Activated CD4-positive, CD25-positive, alpha-beta regulatory T cell treated with anti-CD3 and anti-CD28 coated beads, Interleukin-2, amount 50 U/mL, for 16 hours (primary cell): Measurements from ENCODE around the gene HPD.
A peak's percentile ranks its signal among the peaks of the same experiment; 100 is the strongest.
"Not testable (repeated sequence)": the region's sequence is repeated elsewhere in the genome, so short reads cannot be mapped to it uniquely, and the experiment has no call there.

Experiments
- DNase-seq: peaks from one replicate; pipeline ENCODE4 v3.0.0-alpha.2; 2020; ENCODE audit warnings: low read depth, low spot score

The HPD gene

DNA sequence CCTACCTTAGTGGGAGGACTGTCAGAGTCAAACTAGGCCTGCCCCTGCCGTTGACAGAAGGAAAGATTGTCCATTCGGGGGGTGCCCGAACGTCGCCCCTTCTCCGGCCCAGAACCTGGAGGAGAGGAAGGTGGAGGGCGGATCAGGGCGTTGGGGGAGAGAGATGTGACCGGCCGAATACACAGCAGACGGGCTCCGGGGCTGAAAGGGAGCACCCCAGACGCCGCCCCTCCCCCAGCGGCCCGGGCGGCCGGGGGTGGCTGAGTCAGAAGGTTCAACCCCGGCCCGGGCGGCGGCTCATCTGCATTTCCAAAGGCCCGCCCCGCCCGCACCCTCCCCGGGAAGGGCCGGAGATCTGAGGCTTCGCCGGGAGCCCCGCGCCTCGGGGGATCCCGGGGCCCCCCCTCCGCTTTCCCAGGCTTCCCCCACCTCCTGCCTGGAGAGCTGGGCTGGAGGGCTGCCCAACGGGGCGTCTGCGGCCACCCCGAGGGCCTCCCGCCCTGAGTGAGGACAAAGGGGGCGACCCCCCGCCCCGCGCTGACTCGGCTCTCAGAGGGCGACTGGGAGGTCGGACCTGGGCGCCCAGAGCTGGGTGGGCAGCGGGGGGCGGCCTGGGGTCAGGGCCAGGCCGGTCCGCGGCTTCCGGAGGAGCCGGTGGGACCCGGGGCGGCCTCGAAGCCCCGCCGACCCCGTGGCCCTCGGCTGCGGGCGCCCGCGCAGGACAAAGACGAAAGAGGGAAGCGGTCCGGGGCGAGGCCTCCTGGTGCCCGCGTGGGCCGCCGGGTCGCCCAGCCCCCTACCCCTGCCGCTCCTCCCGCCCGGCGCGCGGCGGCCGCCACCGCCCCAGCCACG lies 58.6 kb downstream of the HPD start:
- DNase-seq: peak; percentile 52

DNA sequence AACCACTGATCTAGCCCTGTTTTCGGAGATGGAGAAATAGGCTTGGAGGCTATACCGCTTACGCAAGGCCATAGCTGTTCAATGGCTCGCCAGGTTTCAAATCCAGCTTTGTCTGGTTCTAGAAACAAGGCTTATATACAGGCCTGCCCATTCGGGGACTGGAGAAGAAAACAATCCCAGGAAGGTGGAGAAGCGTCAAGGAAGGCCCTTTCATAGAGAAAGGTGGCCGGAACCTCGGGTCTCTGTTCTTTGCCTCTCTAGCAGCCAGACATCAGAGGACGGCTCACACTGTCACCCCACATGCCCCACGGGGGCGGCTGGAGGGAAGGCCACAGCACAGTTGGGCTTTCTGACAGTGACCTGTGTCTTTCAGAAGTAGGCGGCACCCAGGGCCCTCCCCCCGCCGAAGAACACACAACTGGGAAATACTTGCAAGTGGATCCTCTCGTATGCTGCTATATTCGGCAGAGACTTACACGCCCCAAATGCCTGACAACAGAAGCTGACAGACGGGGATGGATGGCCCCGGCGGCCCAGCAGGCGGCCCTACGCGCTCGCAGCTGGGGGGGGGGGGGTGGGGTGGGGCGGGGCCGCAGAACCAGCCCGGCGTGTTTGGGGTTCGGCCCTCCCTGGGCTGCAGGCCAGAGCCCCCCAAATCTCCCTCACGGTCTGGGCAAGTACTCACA lies 59.4 kb downstream of the HPD start:
- no peak for DNase-seq

- DNase-seq: no peak
Observed at GRCh38 chr12:121798787-121799155, 59.9 kb downstream of the HPD start.

DNA sequence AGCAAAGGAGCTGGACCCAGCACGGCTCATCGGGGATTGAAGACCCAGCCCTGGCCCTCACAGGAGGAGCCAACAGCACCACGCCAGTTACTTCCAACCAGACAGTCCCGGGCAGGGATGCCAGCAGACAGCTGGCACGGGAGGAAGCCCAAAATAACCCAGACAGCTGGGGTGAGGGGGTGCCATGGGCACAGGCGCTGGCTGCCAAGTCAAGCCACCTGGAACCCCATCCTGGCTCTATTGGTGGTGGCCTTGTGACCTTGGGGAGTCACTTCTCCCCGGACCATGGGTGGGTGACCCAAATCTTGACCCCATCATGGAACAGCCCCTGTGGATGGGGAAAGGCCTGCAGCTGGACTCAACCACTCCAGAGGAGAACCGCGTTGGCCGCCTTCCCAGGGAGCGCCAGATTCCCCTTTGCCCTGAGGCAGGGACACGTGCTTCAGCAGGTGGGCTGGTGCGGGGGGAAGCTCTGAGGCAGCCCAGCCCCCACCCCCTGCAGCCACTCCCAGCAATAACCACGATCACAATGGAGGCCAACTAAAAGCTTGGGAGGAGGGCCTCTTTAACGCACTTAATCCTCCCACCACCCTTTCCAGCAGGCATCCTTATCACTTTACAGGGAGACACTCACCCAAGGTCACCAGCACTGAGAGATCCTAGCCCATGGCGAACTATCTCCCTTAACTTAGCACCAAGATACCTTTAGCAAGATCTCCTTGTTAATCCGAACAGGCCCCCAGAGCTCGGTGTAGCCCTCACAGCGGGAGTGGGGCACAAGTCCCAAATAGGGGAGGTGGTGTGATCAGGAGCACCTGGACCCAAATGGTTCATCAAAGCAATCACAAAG lies 60.5 kb downstream of the HPD start:
- DNase-seq: no peak

GRCh38 chr12:121796855-121797751 lies 61.6 kb downstream of the HPD start:
- no peak for DNase-seq

DNA sequence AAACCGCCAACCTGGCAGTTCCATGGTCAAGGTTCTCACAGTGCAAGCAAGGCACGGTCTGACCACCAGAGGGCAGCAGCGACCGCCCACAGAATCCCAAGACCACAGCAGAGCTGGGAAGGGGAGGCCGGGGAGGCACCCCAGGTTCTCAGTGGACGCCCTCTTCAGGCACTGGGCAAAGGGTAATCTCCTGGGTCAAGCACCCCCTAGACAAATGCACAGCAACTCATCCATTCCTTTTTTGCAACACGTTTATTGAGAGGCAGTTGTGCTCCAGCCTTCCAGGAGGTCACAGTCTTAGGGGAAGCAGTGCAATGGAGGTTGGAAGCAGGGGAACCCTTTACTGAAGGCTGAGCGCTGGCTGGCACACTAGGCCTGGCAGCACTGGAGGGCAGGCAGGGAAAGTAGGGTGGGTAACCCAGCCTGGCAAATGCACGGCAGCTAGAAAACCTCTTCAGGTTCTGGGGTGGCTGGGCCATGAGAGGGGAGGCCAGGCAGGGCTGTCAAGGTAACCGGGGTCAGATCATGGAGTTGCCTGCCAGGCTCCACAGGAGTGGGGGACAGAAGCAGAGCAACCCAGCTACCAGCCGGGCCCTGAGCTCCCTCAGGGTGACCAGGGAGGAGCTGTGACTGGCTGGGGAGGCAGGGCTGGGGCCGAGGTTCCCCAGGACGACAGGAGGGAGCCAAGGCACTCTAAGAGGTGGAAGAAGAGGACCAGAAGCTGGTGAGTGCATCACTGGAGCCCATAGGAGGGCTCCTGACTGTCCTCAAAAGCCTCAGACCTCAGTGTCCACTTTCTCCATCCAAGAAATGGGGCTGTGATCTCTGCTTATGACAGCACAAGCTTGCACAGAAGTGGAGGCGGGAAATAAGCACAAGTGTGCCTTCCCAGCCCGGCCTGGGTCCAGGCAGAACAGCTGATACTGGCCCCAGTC lies 63.4 kb downstream of the HPD start:
- peak; percentile 76 for DNase-seq

DNA sequence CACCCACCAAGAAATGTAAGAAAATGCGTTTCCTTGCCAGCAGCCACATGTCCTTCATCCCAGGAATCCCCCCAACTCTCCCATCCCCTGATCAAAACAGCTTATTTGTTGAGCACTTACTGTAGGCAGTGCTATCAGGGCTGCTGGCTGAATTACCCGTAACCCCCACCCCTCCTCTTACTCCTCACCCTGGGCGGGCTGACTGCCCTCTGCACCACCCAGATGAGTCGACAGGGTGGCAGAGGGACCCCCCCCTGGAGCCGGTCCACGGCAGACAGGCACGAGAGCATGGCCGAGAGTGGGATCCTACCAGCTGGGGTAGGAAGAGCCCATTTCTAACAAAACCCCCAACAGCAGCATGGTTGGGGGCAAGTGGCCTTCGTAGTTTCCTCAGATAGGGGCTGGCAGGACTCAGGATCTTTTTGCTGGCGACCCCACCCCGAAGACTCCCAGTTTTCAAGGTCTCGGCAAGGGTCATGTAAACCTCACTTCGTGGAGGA lies 64.1 kb downstream of the HPD start:
- no peak for DNase-seq

- peak; percentile 91 for DNase-seq
Observed at GRCh38 chr12:121793838-121794533, 64.7 kb downstream of the HPD start.

GRCh38 chr12:121793440-121793837 lies 65.2 kb downstream of the HPD start, which contains the start of gene RHOF:
Gene RHOF (minus strand): TSS chr12:121793688. CDS start chr12:121793633, 55 bp downstream.
- DNase-seq: no peak

DNA sequence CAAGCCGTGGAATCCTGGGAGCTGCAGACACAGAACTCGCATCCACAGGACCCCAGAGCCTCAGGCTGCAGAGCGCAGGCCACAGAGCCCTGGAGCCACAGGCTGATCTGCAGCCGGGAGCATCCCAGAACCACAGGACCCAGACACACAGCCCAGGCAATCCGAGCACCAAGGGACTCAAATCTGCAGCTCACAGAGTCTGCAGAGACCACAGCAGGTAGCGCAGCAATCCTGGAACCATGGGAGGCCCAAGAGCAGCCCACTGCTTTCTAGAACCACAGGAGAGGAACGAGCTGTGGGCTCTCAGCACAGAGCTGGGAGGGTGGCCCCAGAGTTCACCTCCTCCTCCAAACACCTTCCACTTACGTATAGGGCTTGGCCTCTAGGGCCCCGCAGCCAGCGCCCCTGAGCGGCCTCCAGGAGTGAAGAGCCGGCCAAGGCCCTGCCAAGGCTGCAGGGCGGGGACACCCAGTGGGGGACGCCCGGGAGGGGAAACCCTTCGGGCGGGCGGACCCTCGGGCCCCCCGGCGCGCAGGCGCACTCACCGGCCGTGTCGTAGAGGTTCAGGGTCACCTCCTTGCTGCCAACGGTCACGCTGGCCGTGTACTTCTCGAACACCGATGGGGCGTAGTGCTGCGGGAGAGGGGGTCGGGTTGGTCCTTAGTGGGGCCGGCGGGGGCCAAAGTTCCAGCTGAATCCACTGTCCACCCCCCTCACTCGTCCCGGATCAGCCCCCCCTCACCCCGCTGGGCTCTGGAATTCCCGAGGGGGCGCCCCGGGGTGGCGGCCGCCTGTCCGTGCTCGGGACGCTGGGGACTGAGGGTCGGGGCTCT lies 65.8 kb downstream of the HPD start:
- peak; percentile 26 for DNase-seq

DNA sequence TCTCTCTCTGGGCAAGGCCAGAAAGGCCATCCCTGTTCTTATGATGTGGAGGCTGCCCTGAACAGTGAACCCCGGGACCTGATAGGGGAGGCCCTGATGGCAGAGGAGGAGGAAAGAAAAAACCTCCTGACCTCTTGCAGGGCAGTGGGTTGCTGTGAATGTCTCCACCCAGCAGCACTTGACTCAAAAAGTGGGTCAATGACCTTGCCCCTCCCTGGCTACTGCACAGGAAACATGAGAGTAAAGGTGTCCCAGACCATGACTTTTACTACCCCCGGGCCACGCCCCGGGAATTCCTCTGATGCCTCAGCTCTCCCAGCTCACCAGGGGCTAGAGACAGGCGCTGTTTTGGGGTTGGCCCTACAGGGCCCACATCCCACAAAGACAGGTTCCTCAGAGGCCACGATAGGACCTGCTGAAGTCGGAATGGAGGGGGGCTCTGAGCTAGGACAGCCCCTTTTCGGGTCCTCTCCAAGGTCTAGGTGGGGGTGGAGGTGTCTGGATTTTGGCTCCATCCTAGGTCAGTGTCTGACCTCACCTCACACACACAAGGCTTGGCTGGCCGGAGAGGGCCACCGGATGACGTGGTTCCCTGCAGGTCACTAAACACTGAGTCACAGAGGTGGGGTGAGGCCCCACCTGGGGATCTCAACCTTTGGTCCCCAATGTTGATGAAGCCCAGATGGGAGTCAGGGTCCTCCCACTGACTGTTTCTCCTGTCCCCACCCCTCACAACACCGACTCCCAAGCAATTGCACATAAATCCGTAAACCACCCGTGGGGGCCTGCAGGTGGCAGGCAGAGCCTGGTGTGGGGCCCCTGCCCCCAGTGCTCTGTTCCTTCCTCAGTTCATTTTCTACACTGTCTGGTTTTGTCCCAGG lies 66.7 kb downstream of the HPD start:
- no peak for DNase-seq

DNA sequence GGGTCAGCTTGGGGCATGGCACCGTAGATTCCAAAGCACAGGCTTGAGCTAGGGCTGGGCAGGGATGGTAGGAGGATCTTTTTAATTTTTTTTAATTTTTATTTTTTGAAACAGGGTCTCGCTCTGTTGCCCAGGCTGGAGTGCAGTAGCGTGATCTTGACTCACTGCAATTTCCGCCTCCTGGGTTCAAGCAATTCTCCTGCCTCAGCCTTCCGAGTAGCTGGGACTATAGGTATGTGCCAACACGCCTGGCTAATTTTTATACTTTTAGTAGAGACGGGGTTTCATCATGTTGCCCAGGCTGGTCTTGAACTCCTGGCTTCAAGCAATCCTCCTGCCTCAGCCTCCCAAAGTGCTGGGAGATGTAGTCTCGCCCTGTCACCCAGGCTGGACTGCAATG lies 67.9 kb downstream of the HPD start:
- DNase-seq: not testable (repeated sequence)

DNA sequence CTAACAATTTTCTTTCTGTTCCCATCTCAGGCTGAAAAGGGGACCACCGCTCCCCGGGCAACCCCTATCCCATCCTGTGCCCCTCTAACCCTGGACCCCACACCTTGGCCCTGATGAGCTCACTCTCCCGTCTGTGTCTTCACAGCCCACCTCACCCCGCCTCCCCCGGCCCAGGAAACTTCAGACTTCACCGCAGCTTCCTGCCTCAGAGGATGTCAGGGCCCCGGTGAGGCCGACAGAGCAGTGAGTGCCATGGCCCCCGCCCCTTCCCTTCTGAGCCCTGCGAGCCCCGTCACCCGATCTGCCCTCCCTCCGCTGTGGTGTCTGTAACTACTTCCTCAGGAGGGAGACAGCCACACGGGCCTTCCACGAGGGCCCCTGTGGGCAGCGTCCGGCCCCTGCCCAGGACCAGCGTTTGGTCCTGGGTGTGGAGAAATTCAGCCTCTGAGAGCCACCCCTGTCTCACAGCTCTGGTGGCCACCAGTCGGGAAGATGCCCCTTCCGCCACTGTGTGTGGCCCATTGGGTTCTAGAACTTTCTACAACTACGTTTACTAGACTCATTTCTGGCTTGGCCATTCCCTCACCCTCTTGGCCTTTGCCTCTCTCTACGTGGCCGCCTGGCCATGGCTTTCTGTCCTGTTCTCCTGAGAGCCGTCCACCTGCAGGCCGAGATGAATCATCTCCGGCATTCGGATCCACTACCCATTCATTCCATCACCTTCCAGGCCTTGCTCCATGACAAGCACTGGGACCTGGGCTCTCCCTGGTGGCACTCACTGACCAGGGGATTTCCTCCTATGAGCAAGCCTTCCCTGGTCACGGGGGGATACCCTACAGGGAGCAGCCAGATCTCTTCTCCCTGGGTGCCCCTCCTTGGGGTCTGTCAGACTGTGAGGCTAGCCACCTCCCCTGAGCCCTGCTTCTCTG lies 68.6 kb downstream of the HPD start:
- DNase-seq: peak; percentile 90
